NB4 (cell line): Measurements from ENCODE around the gene SYCP2L.
"Not testable (repeated sequence)": the region's sequence is repeated elsewhere in the genome, so short reads cannot be mapped to it uniquely, and the experiment has no call there.

Experiments used
- DNase-seq: peaks from one replicate; pipeline ENCODE4 v3.0.0; 2010; ENCODE audit warnings: low read depth
- H3K4me3 ChIP-seq: one replicate; pipeline ENCODE4 v1.5.1; 2011; ENCODE audit warnings: mild to moderate bottlenecking, low read depth, low read length, moderate library complexity
- CTCF ChIP-seq: IDR thresholded peaks from one replicate; pipeline ENCODE4 v1.5.1; 2012; ENCODE audit warnings: low read depth, low read length
- MAX ChIP-seq: IDR thresholded peaks from 2 replicates; pipeline ENCODE4 v1.6.1; 2011; ENCODE audit warnings: low read depth, low read length
- MYC ChIP-seq: IDR thresholded peaks from 2 replicates; pipeline ENCODE4 v1.6.1; 2011; ENCODE audit warnings: low read depth, low read length
- POLR2A ChIP-seq: IDR thresholded peaks from 2 replicates; pipeline ENCODE4 v1.6.1; 2011; ENCODE audit warnings: mild to moderate bottlenecking; ENCODE audit not compliant: insufficient read length; ENCODE audit errors: extremely low read depth

Gene SYCP2L

GRCh38 chr6:10847684-10848083, 39.2 kb upstream of the SYCP2L start:
- H3K4me3 ChIP-seq, result no peak overlapping the region
- DNase-seq, result peak; percentile 29
- peak; percentile 14 for TF ChIP-seq CTCF
- no peak for TF ChIP-seq POLR2A

- no peak for DNase-seq
- TF ChIP-seq POLR2A (no peak), CTCF (no peak), MYC (no peak), MAX (no peak)
Observed at GRCh38 chr6:10849901-10850300, 37.0 kb upstream of the SYCP2L start.

GRCh38 chr6:10850728-10851127, 36.1 kb upstream of the SYCP2L start:
- H3K4me3 ChIP-seq, result no peak overlapping the region
- no peak for DNase-seq
- TF ChIP-seq CTCF (no peak), POLR2A (no peak), MYC (no peak), MAX (no peak)

More at GRCh38 chr6:10849901-10850300, 37.0 kb upstream of the SYCP2L start:
- no peak overlapping the region for H3K4me3 ChIP-seq

- H3K4me3 ChIP-seq, result no peak overlapping the region
- TF ChIP-seq CTCF, result no peak
- TF ChIP-seq MAX, result no peak
- no peak for TF ChIP-seq POLR2A
- TF ChIP-seq MYC, result no peak
- no peak for DNase-seq
Observed at GRCh38 chr6:10852361-10852960, 34.4 kb upstream of the SYCP2L start.

GRCh38 chr6:10853849-10854300, 33.0 kb upstream of the SYCP2L start:
- peak; percentile 53 for DNase-seq

GRCh38 chr6:10854922-10855632, 31.8 kb upstream of the SYCP2L start:
- DNase-seq, result peak; percentile 18
- TF ChIP-seq CTCF, result no peak
- no peak for TF ChIP-seq POLR2A
- TF ChIP-seq MAX, result no peak
- no peak for TF ChIP-seq MYC
- no peak overlapping the region for H3K4me3 ChIP-seq

More at GRCh38 chr6:10853849-10854300, 33.0 kb upstream of the SYCP2L start:
- not testable (repeated sequence) for H3K4me3 ChIP-seq
